ENCODE data around the gene ERGIC2. TPM values are rescaled to one million over a fixed set of nuclear protein-coding genes. Genes with fewer than 3 reads are reported as not detected.
"Not testable (repeated sequence)": the region's sequence is repeated elsewhere in the genome, so short reads cannot be mapped to it uniquely, and the experiment has no call there.

Gene ERGIC2
- total and polyA plus RNA-seq, 2 of the 13 experiments (the other 11 are each of a cell fraction or from before 2014, with no cell fraction given): 32.6 to 73.5 TPM

- TF ChIP-seq ZNF629 (CRISPR knock-in tag; conservative IDR thresholded peaks at IDR 0.05): no peak
- TF ChIP-seq KDM1A (CRISPR knock-in tag; IDR thresholded peaks at IDR 0.05): no peak
These were observed 8.4 kb upstream of the ERGIC2 start (continued) for GRCh38 chr12:29389295-29389919.

DNA sequence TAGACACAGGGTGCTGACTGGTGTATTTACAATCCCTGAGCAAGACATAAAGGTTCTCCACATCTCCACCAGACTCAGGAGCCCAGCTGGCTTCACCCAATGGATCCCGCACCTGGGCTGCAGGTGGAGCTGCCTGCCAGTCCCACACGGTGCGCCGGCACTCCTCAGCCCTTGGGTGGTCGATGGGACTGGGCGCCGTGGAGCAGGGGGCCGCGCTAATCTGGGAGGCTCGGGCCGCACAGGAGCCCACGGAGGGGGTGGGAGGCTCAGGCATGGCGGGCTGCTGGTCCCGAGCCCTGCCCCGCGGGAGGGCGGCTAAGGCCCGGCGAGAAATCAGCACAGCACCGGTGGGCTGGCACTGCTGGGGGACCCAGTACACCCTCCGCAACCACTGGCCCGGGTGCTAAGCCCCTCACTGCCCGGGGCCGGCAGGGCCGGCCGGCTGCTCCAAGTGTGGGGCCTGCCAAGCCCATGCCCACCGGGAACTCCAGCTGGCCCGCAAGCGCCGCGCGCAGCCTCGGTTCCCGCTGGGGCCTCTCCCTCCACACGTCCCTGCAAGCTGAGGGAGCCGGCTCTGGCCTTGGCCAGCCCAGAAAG is 5.2 kb upstream of the ERGIC2 start:
- intact Hi-C loops (cut with micrococcal nuclease; ENCODE audit: unreplicated experiment); H3K27me3 ChIP-seq (ENCODE audit: control insufficient read depth in 1 of 2, insufficient read depth in 2 of 2, low read length in 2 of 2); H3K9ac ChIP-seq (ENCODE audit: insufficient read depth, low read depth, low read length); H3K4me3 ChIP-seq (replicated peaks in 1 of 3; ENCODE audit: insufficient read depth in 1 of 3, low read depth in 2 of 3, low read length in 3 of 3); BruUV-seq (replicated peaks); ATAC-seq; H2AFZ ChIP-seq (ENCODE audit: low read length); H3K36me3 ChIP-seq (replicated peaks in 1 of 2; ENCODE audit: control insufficient read depth in 1 of 2, insufficient read depth in 2 of 2, low read length in 2 of 2); DNase-seq (ENCODE audit: low spot score); H3K9me3 ChIP-seq (ENCODE audit: low read length); H4K20me1 ChIP-seq (ENCODE audit: insufficient read depth, low read length); H3K4me2 ChIP-seq (ENCODE audit: low read depth, low read length); POLR2A ChIA-PET; H3K27ac ChIP-seq (ENCODE audit: extremely low read length, insufficient read depth, low read length); FAIRE-seq; in situ Hi-C loops (cut with HindIII; ENCODE audit: extremely low pct_ligation_motif_present, low pct_unique_long_range_greater_than_20kb); CTCF ChIA-PET (ENCODE audit: low intra/inter-chr PET ratio, low total read pairs); H3K79me2 ChIP-seq (ENCODE audit: insufficient read depth, low read length): not testable (repeated sequence)
- peaks cover 19% of the 10 kb centered on the region; the same call in 1 of the 2 replicates for H3K4me1 ChIP-seq (ENCODE audit: insufficient read depth, low read length)
- 73% methylated on average over 3 of the region's 36 CpGs for WGBS (ENCODE audit: low lambda C conversion rate)

GRCh38 chr12:29385194-29385593 is 4.2 kb upstream of the ERGIC2 start:
- POLR2A ChIA-PET; in situ Hi-C loops (cut with HindIII; ENCODE audit: extremely low pct_ligation_motif_present, low pct_unique_long_range_greater_than_20kb); H3K9ac ChIP-seq (ENCODE audit: insufficient read depth, low read depth, low read length); H3K4me3 ChIP-seq (replicated peaks in 1 of 3; ENCODE audit: insufficient read depth in 1 of 3, low read depth in 2 of 3, low read length in 3 of 3); H2AFZ ChIP-seq (ENCODE audit: low read length); FAIRE-seq; H3K4me1 ChIP-seq (ENCODE audit: insufficient read depth, low read length); intact Hi-C loops (cut with micrococcal nuclease; ENCODE audit: unreplicated experiment); H3K36me3 ChIP-seq (replicated peaks in 1 of 2; ENCODE audit: control insufficient read depth in 1 of 2, insufficient read depth in 2 of 2, low read length in 2 of 2); DNase-seq (ENCODE audit: low spot score); H3K79me2 ChIP-seq (ENCODE audit: insufficient read depth, low read length); H3K9me3 ChIP-seq (ENCODE audit: low read length); H3K27me3 ChIP-seq (ENCODE audit: control insufficient read depth in 1 of 2, insufficient read depth in 2 of 2, low read length in 2 of 2); CTCF ChIA-PET (ENCODE audit: low intra/inter-chr PET ratio, low total read pairs); ATAC-seq; BruUV-seq (replicated peaks); H3K4me2 ChIP-seq (ENCODE audit: low read depth, low read length); H3K27ac ChIP-seq (ENCODE audit: extremely low read length, insufficient read depth, low read length); H4K20me1 ChIP-seq (ENCODE audit: insufficient read depth, low read length): not testable (repeated sequence)
- WGBS (ENCODE audit: low lambda C conversion rate): 97% methylated on average over 4 of the region's 17 CpGs

All from HepG2 (cell line).